Loucy (cell line): ENCODE data around the gene TMEM163.

Experiments used
- EZH2phosphoT487 ChIP-seq: fragments of 200-600 bp; IDR thresholded peaks from 2 replicates; pipeline ENCODE4 v1.6.1; 2018; ENCODE audit warnings: antibody characterized with exemption, mild to moderate bottlenecking, moderate library complexity, borderline replicate concordance
- TF ChIP-seq, protein P1 (sequence below): fragments of 200-600 bp; sonication (generic); conservative IDR thresholded peaks from 2 replicates; pipeline ENCODE4 v1.5.1; 2014; ENCODE audit warnings: mild to moderate bottlenecking, antibody characterized with exemption, low read length

GRCh38 chr2:134441153-134441863, 277.5 kb downstream of the TMEM163 start:
- TF ChIP-seq, protein P1, sequence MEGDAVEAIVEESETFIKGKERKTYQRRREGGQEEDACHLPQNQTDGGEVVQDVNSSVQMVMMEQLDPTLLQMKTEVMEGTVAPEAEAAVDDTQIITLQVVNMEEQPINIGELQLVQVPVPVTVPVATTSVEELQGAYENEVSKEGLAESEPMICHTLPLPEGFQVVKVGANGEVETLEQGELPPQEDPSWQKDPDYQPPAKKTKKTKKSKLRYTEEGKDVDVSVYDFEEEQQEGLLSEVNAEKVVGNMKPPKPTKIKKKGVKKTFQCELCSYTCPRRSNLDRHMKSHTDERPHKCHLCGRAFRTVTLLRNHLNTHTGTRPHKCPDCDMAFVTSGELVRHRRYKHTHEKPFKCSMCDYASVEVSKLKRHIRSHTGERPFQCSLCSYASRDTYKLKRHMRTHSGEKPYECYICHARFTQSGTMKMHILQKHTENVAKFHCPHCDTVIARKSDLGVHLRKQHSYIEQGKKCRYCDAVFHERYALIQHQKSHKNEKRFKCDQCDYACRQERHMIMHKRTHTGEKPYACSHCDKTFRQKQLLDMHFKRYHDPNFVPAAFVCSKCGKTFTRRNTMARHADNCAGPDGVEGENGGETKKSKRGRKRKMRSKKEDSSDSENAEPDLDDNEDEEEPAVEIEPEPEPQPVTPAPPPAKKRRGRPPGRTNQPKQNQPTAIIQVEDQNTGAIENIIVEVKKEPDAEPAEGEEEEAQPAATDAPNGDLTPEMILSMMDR = no peak
- no peak for TF ChIP-seq EZH2phosphoT487
